HG02885 (cell line): ENCODE results near the gene RBMS1.

Experiments used
- ATAC-seq: cut with Tn5 transposase; IDR thresholded peaks from one replicate; pipeline ENCODE4 v1.9.1; 2021; ENCODE audit warnings: mild to moderate bottlenecking; ENCODE audit not compliant: unreplicated experiment, poor library complexity

RBMS1 gene

DNA sequence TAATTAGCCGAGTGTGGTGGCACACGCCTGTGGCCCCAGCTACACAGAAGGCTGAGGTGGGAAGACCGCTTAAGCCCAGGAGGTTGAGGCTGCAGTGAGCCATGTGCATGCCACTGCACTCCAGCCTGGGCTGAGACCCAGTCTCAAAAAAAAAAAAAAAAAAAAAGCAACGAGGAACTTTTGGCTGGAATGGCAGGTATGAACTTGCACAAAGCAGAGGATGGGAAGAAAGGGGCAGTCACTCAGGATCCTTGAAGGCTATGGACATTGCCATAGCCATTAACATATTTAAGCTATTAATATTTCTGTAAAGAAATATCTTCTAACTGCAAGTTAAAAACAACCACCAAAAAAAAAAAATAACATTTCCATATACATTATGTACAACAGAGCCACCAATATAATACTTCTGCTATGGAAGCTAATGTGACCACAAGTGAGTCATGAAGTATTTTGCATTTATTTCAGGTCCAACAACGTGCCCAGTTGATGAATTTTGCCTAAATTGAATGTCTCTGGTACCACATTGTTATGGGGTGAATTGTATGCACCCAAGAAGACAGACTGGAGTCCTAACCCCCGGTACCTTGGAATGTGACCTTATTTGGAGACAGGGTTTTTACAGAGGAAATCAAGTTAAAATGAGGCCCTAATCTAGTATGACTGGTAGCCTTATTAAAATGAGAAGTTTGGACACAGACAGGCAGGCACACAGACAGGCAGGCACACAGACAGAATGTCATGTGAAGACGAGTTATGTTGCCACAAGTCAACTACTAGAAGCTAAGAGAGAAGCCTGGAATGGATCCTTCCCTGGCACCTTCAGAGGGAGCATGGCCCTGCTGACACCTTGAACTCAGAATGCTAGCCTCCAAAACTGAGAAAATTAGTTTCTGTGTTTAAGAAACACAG is 102.8 kb downstream of the RBMS1 start:
- no peak for ATAC-seq

DNA sequence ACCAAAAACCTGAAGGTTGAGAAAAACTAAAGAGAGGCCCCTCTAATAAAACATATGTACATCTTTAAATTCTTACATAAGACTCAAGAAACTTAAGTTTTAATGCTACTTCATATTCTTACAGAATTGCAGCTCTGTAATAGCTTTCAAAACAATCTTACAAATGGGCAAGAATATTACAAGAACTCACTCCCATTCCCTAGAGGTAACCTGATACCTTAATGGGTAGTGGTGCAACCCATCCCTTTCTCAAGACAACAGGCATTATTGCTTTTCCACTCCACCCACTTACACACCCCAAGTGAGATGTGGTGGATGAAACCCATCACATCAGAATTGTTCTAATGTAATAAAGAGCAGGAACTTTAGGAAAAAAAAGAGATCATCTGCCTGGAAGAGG is 103.7 kb downstream of the RBMS1 start:
- no peak for ATAC-seq

- ATAC-seq = no peak
Observed at GRCh38 chr2:160388464-160389263, 104.9 kb downstream of the RBMS1 start.

DNA sequence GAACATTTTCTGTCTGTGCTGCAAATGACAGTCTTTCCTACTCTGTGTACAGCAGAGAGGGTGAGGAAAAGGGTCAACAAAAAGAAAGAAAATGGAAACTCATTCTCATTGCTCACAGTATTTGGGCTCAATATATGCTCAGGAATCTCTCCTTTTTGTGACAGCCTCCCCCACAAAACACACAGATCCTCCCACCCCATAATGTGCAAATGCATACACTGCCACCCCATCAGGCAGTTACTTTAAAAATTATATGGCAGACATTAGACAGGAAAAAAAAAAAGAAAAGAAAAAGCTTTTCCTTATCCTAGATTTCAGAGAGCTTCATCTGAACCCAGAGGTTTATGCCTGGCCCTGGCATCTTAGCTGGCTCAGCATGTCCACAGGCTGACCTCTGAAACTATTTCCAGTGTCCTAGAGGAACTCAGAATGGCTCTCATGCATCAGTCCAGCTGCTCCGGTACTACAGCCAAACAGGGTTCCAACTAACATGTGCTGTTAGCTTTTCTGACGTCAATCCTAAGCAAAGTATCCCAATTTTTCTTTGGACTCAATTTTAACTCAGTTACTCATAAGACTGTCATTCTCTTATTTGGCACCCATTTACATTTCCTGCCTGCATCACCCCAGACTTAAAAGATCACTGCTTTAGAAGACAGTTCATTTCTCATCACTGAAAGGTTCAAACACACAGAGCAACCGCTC is 105.9 kb downstream of the RBMS1 start:
- ATAC-seq = no peak

- no peak for ATAC-seq
Observed at GRCh38 chr2:160384791-160385190, 108.8 kb downstream of the RBMS1 start.

GRCh38 chr2:160381425-160381951 is 112.1 kb downstream of the RBMS1 start:
- no peak for ATAC-seq

DNA sequence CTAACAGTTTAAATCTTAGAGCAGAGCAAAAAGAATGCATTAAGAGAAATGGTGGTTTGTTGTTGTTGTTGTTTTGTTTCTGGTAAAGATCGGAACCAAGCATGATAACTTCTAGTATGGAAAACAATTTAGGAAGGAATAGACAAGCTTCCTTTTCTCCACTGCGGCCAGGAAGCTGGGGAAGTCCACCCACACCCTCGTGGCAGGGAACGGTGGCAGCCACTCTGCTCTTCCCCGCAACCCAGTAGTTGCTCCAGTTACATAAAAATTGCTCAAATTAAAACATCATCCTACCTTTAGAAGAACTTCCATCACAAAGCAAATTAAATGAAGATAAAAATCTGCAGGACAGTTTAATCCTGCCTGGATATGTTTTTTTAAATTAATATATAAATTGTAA is 113.0 kb downstream of the RBMS1 start:
- no peak for ATAC-seq

DNA sequence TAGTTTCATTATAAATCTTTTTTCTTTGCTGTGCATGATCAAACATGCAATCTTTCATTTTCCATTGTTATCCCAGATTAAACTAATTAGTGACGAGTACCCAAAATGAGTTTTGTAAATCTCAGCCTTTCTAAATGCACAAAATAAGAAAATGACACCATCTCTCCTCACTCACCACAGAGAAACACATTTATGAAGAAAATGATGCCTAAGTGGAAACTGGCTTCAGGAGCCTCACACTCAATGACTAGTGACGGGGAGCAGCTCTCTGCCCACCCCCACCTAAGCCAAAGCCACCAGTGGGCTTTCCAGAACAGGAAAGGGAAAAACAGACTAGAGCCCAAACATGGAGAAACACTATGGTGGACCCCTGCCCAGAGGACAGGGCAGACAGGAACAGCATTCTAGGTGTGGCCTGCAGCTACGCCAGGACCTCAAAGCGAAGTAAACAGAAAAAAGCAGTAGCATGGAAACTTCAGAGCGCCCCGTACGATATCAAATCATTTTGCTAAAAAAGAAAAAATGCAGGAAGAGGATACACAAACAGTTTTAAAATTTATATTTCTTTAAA is 113.5 kb downstream of the RBMS1 start:
- no peak for ATAC-seq

DNA sequence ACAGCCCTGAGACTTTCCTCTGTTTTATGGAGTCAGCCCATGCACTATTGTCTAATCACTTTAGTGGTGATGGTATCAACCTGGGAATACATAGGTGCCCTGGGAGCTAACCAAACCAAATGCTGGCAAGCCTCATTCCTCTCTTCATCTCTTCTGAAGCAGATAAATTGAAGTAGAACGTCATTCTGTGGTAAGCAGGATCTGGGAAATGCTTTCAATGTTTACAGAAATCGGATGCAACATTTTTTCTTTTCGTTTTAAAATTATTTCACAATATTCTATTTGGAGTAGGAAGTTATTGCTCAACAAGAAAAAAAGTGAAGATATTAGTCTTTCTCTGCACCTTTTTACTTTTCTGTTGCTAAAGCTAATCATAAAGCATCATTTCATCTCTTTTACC is 114.2 kb downstream of the RBMS1 start:
- no peak for ATAC-seq

DNA sequence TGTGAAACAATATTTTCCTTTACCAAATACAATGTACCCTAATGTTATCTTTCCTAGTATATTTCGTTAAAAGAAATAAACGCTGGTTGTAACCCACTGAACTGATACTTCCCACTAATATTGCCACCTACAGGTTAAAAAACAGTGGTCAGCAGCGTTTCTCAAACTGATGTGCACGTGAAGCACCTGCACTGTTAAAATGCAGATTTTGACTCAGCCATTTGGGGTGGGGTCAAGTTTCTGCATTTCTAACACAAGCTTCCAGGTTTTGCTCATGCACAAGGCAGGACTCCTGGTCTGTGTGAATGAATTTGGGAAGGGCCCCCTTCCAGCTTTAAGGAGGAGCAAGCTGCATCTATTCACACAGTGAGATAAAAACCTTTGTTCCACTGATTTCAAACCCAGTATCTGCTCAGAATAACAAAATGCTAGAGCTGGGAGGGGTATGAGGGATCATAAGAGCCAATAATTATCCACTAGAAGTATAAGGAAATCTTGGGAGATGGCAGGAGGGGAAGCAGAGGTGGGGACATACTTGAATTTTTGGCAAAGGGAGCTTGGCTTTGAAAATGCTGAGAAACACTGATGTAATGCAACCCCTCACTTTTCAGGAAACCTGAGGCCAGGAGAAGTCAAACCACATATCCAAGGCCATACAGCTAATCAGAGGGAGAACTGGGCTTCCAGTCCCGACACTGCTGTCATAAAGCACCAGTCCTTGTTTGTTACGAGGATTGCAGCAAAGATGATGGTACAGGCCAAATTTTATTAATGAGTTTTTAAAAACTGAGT is 116.2 kb downstream of the RBMS1 start:
- ATAC-seq = no peak

- no peak for ATAC-seq
Observed at GRCh38 chr2:160376576-160376975, 117.0 kb downstream of the RBMS1 start.

DNA sequence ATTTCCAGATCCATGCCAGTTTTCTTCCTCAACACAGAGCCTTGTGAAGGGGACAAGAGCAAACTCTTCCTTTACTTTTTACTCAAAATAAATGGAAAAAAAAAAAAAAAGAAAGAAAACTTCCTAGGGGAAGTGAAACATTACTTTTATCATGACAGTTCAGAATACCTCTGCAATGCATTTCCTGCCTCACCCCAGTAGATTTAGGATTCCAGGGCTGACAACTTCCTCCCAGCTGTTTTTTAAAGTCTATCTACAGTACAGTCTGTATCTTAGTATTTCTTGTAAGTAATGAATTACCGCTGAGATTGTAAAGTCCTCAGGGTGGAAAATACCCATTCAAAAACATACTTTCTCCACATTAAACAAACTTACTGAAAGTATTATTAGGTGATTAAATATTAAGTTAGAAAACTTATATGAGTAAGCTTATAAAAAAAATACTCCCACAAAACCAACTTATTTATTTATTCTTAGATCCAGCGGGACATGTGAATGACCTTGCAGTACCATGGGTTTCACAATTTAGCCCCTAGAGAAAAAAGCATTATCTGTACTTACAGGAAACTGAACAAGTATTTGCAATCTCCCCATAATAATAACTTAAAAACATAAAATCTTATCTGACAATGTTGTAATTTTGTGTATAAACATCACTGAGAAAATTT is 117.7 kb downstream of the RBMS1 start:
- ATAC-seq = no peak

GRCh38 chr2:160375037-160375436 is 118.6 kb downstream of the RBMS1 start:
- ATAC-seq = no peak

DNA sequence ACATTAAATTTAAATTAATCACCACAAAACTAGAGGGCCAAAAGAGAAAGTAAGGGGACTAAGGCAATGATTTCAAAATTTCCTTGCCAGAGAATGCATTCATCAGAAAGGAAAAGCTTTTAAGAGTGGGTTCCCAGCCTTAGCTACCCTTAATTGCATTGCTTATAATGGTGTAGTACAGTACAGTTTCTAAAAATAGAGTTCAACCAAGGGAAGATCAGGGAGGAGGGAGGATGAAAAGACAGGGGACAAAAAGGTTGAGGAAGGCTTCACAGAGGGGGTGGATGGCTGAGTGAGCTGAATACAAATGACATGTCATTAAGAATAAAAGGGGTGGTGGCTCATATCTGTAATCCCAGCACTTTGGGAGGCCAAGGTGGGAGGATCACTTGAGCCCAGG is 119.9 kb downstream of the RBMS1 start:
- no peak for ATAC-seq

DNA sequence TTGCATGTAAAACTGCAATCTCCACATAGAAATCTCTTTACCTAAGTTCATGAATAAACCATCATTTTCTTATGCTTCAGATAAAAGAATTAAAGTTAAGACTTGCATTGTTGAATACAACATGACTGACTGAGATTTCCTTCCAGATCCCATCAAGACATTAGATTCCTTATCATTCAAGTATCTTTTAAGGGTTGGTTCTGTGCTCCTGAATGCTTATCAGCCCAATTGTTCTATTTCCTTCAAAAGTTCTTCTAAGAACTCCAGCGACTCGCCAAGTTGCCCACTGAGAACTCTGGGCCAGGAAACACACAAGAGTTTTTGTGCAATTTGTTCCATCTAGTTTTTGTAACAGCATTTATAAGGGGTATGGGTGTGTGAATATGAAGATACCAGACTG is 120.3 kb downstream of the RBMS1 start:
- no peak for ATAC-seq

DNA sequence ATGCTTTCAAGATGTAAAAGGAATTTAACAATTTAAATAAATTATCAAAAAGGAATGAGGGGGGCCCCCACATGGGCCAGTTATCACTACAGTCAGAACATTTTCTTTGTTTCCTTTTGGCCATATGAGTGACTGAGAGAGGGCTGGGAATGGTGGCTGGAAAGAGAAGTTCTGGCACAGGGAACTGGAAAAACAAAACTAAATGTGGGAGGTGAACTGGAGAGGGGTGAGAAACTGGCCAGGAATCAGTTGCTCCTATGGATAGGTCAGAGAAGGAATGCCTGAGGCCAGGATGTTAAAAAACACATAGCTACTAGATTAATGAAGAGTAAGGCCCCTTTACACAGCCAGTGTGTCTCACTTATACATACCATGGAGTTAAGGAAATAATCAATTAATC is 121.0 kb downstream of the RBMS1 start:
- no peak for ATAC-seq

GRCh38 chr2:160372010-160372356 is 121.6 kb downstream of the RBMS1 start:
- ATAC-seq = no peak

DNA sequence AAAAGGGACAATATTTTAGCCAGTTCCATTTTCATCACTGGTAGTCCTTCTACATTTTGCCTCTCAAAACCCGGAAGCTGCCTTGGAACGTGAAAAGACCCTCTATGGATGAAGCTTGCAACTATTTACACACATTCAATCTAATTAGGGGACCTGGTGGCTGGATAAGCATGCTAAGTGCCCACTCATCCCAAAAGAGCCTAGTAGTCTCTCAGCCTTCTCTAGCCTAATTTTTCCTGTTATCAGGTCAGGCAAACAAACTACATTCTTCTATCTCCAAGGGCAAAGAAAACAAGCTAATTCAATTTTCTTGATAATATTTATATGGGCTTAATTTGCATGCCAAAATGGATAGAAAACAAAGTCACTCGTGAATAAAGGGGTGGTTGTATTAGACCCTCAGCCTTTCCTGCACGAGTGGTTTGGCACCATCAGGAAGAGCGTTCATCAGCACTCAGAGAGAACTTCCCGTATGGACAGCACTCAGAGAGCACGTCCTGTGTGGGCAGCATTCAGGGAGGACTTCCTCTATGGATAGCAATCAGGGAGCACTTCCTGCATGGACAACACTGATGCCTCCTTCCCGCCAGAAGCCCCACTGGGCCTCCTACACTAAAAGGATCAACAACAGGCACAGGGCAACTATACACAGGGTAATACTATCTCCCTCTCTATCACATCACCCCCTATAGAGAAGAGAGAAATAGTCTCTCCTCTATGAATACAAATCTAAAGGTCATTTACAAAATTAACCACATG is 122.2 kb downstream of the RBMS1 start:
- no peak for ATAC-seq
